ENCODE data around the gene FBXL19. TPM values are rescaled to one million over a fixed set of nuclear protein-coding genes. Genes with fewer than 3 reads are reported as not detected.

The FBXL19 gene
- polyA plus RNA-seq, 3 donors = 0.14 to 7.6 TPM; not detected in 1

DNA sequence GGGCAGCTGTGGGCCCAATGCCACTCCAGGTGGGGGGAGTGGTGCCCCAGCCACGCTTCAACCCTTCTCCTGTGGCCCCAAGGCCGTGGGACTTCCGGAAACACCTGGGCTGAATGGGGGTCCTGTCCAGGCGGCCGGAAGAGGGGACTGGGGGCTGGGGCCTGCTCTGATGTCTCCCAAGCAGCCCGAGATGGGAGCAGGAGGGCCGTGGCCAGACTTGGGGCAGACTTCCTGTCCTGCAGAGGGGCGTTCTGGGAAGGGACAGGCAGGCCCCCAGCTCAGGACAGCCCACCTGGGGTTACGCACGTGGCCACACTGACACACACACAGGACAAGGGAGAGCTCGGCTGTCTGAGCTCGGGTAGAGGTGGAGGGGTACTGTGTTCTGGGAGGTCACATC lies 66.7 kb downstream of the FBXL19 start:
- H3K4me1 ChIP-seq (ENCODE audit: control insufficient read depth in 1 of 2, insufficient read depth in 2 of 2, low read length in 2 of 2) = peaks cover 10 to 22% of the 10 kb centered on the region in 2 donors
- 87% methylated on average over 6 of the region's 12 CpGs for WGBS (ENCODE audit: insufficient coverage)
- no peak overlapping the region for H3K9ac ChIP-seq (ENCODE audit: insufficient read depth, low read length, poor library complexity, severe bottlenecking)
- peaks cover 0 to 2% (median 0%) of the 10 kb centered on the region in 3 donors for H3K27me3 Mint-ChIP-seq (ENCODE audit: low read depth in 3 of 3)
- no peak for DNase-seq
- no peaks in the 10 kb centered on the region for H3K27me3 ChIP-seq (ENCODE audit: control insufficient read depth in 2 of 2, insufficient read depth in 2 of 2, low read length in 2 of 2)
- H3K4me3 Mint-ChIP-seq = no peak overlapping the region
- no peaks in the 10 kb centered on the region for H3K9me3 Mint-ChIP-seq
- H3K36me3 Mint-ChIP-seq = peaks cover 4 to 6% of the 10 kb centered on the region in 2 donors
- no peaks in the 10 kb centered on the region for H3K79me2 ChIP-seq (ENCODE audit: insufficient read depth, low read length)
- H3K27ac Mint-ChIP-seq = no peak overlapping the region
- H3K9me3 ChIP-seq (replicated peaks in 1 of 2; ENCODE audit: control insufficient read depth in 1 of 2, insufficient read depth in 1 of 2, low read length in 2 of 2) = no peaks in the 10 kb centered on the region
- H3K36me3 ChIP-seq (replicated peaks in 1 of 2; ENCODE audit: control insufficient read depth in 1 of 2, insufficient read depth in 2 of 2, low read length in 2 of 2) = no peaks in the 10 kb centered on the region
- no peak overlapping the region for H3K4me2 ChIP-seq (replicated peaks; ENCODE audit: extremely low read depth, low read length, poor library complexity, severe bottlenecking)
- intact Hi-C loops (cut with micrococcal nuclease) = loop anchor here in 1 of 2 donors (5.0 to 10.0 kb wide), 2 partner anchors 42 to 155 kb away; partner anchors contain the start of gene STX4
- no peak overlapping the region for H3K27ac ChIP-seq (ENCODE audit: low read depth in 1 of 2, low read length in 2 of 2)
- no peaks in the 10 kb centered on the region for H4K20me1 ChIP-seq (ENCODE audit: insufficient read depth, low read length)
- H3K4me3 ChIP-seq (replicated peaks in 1 of 3; ENCODE audit: low read depth in 2 of 3, low read length in 3 of 3) = no peak overlapping the region
- TF ChIP-seq, protein P1, sequence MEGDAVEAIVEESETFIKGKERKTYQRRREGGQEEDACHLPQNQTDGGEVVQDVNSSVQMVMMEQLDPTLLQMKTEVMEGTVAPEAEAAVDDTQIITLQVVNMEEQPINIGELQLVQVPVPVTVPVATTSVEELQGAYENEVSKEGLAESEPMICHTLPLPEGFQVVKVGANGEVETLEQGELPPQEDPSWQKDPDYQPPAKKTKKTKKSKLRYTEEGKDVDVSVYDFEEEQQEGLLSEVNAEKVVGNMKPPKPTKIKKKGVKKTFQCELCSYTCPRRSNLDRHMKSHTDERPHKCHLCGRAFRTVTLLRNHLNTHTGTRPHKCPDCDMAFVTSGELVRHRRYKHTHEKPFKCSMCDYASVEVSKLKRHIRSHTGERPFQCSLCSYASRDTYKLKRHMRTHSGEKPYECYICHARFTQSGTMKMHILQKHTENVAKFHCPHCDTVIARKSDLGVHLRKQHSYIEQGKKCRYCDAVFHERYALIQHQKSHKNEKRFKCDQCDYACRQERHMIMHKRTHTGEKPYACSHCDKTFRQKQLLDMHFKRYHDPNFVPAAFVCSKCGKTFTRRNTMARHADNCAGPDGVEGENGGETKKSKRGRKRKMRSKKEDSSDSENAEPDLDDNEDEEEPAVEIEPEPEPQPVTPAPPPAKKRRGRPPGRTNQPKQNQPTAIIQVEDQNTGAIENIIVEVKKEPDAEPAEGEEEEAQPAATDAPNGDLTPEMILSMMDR (IDR thresholded peaks at IDR 0.05) = no peak
- H3K4me1 Mint-ChIP-seq = peaks cover 18% of the 10 kb centered on the region
- H2AFZ ChIP-seq (ENCODE audit: insufficient read depth, low read depth, low read length, poor library complexity, severe bottlenecking) = no peak overlapping the region

DNA sequence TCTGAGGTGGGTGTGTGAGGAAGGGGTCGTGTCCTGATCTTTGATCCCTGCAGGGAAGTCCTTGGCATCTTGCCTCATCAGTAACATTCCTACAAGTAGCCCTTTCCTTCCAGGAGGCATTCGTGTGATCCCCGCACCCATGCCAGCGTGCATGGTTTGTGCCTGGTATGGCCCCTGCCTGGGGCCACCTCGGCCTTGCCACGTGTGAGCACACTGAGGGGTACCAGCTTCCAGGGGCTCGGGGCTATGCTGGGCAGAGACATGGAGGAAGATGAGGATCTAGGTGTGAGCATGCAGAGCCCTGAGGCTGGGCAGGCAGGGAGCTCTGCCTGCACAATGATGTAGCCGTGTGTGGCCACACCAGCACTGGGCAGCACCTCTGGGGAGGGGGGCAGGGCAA lies 67.7 kb downstream of the FBXL19 start:
- no peaks in the 10 kb centered on the region for H4K20me1 ChIP-seq (ENCODE audit: insufficient read depth, low read length)
- H3K36me3 Mint-ChIP-seq = peaks cover 4 to 6% of the 10 kb centered on the region in 2 donors
- H3K4me3 ChIP-seq (replicated peaks in 1 of 3; ENCODE audit: low read depth in 2 of 3, low read length in 3 of 3) = no peak overlapping the region
- H3K36me3 ChIP-seq (replicated peaks in 1 of 2; ENCODE audit: control insufficient read depth in 1 of 2, insufficient read depth in 2 of 2, low read length in 2 of 2) = no peaks in the 10 kb centered on the region
- H3K9ac ChIP-seq (ENCODE audit: insufficient read depth, low read length, poor library complexity, severe bottlenecking) = no peak overlapping the region
- no peak overlapping the region for H3K4me2 ChIP-seq (replicated peaks; ENCODE audit: extremely low read depth, low read length, poor library complexity, severe bottlenecking)
- peaks cover 14% of the 10 kb centered on the region for H3K4me1 Mint-ChIP-seq
- WGBS (ENCODE audit: insufficient coverage) = 83% methylated on average over 7 of the region's 8 CpGs
- H3K27ac Mint-ChIP-seq = no peak overlapping the region
- no peaks in the 10 kb centered on the region for H3K9me3 ChIP-seq (replicated peaks in 1 of 2; ENCODE audit: control insufficient read depth in 1 of 2, insufficient read depth in 1 of 2, low read length in 2 of 2)
- H3K9me3 Mint-ChIP-seq = no peaks in the 10 kb centered on the region
- H3K4me3 Mint-ChIP-seq = no peak overlapping the region
- intact Hi-C loops (cut with micrococcal nuclease) = loop anchor here in 1 of 2 donors (5.0 to 10.0 kb wide), 2 partner anchors 41 to 154 kb away; partner anchors contain the start of gene STX4
- no peak overlapping the region for H2AFZ ChIP-seq (ENCODE audit: insufficient read depth, low read depth, low read length, poor library complexity, severe bottlenecking)
- peaks cover 0 to 2% (median 1%) of the 10 kb centered on the region in 3 donors for H3K27me3 Mint-ChIP-seq (ENCODE audit: low read depth in 3 of 3)
- peaks cover 6 to 15% of the 10 kb centered on the region in 2 donors for H3K4me1 ChIP-seq (ENCODE audit: control insufficient read depth in 1 of 2, insufficient read depth in 2 of 2, low read length in 2 of 2)
- TF ChIP-seq, protein P1 (IDR thresholded peaks at IDR 0.05) = no peak
- H3K27ac ChIP-seq (ENCODE audit: low read depth in 1 of 2, low read length in 2 of 2) = no peak overlapping the region
- no peaks in the 10 kb centered on the region for H3K79me2 ChIP-seq (ENCODE audit: insufficient read depth, low read length)
- no peak for DNase-seq
- H3K27me3 ChIP-seq (ENCODE audit: control insufficient read depth in 2 of 2, insufficient read depth in 2 of 2, low read length in 2 of 2) = no peaks in the 10 kb centered on the region
